Inflammatory macrophage treated with lipopolysaccharide for 1 hour (primary cell): Measurements from ENCODE around the gene MAMDC2.

Source experiments
- DNase-seq, 2 donors: peaks; one replicate each; pipeline ENCODE4 v3.0.0-alpha.2; 2020 to 2022

Gene MAMDC2

DNA sequence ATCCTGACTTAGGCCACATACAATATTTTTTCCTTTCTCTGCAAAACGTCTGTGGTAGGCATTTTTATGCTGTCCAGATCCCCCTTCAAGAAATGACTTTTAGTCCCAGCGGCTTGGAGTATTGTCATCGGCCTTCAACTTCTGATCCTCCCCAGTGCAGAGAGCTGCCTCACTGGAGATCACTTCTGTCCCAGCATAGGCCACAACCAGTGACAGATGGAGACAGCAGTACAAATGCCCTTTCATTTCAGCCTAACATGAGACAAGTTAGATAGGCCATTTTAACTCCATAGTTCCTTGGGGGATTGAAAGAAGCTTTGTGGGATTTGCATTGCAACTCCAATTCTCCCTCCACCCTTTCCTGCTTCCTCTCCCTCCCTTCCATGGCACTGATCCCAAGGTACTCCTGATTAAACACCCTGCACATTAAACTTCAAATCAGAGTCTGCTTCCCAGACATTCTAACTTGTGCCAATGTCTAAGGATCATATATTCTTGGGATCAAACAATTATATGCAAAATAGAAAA is 3.2 kb upstream of the MAMDC2 start:
- DNase-seq = no peak

- no peak for DNase-seq
Measured at GRCh38 chr9:70042461-70043215, 1.0 kb upstream of the MAMDC2 start.

- no peak for DNase-seq
Measured at GRCh38 chr9:70043285-70043684, 363 bp upstream of the MAMDC2 start.

GRCh38 chr9:70044490-70045307 is 1.1 kb downstream of the MAMDC2 start:
- no peak for DNase-seq

GRCh38 chr9:70045452-70045851 is 1.8 kb downstream of the MAMDC2 start:
- DNase-seq = no peak

DNA sequence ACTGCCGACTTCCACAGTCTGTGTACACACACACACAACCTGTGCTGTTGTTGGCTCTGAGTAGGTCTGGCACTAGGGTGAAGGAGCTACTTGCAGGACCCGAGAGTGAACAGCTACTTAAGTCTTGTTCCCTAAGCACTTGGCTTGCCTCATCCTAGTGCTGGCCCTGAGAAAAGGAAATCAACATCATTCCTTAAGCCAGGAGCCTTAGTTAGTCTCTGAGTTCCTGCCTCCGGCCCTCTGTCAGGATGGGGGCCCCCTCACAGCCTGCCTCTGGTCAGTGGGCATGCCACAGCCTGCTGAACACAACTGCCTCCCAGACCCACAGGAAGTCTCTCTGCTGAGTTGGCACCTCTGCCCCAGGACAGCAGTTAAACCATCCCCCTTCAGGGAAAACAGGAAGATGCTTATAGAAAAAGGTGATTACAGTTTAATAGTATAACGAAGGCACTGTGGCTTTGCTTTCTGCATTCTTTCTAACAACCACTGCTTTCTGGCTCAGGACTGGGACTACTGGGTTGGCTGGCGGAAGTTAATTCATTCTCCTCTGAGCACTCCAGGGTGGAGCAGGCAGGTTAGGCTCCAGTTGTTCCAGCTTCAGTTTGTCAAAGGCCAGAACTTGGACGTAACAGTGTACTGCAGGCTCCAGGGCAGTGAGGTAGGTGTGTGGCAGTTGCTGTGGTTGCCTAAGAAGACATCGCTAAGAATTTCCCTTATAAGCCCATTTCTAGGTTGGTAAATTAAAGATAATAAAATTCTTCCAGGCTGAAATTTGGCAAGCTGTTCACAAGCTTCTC is 2.8 kb downstream of the MAMDC2 start:
- DNase-seq = no peak

- no peak for DNase-seq
Measured at GRCh38 chr9:70049236-70049635, 5.6 kb downstream of the MAMDC2 start.

- DNase-seq = no peak
Measured at GRCh38 chr9:70049672-70050271, 6.1 kb downstream of the MAMDC2 start.

- no peak for DNase-seq
Measured at GRCh38 chr9:70052768-70053167, 9.1 kb downstream of the MAMDC2 start.

DNA sequence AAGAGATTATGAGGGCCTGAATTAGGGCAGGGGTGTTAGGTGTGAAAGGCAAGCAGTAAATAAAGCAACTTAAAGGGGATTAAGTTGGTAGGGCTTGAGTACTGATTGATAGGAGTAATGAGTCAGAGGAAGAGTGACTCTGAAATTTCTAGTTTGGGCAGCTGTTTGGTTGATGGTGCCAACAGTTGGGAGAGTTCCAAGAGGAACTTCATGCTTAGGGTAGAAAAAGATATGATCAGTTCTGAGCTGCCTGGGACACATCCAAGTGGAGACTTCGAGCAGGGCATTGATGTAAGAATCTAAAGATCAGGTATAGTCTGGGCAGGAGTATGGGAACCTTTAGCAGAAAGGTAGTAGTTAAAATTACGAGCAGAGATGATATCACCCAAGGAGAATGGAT is 10.2 kb downstream of the MAMDC2 start:
- peak in 1 of 2 donors; percentile 5 for DNase-seq

GRCh38 chr9:70054521-70054920 is 10.9 kb downstream of the MAMDC2 start:
- DNase-seq = no peak

DNA sequence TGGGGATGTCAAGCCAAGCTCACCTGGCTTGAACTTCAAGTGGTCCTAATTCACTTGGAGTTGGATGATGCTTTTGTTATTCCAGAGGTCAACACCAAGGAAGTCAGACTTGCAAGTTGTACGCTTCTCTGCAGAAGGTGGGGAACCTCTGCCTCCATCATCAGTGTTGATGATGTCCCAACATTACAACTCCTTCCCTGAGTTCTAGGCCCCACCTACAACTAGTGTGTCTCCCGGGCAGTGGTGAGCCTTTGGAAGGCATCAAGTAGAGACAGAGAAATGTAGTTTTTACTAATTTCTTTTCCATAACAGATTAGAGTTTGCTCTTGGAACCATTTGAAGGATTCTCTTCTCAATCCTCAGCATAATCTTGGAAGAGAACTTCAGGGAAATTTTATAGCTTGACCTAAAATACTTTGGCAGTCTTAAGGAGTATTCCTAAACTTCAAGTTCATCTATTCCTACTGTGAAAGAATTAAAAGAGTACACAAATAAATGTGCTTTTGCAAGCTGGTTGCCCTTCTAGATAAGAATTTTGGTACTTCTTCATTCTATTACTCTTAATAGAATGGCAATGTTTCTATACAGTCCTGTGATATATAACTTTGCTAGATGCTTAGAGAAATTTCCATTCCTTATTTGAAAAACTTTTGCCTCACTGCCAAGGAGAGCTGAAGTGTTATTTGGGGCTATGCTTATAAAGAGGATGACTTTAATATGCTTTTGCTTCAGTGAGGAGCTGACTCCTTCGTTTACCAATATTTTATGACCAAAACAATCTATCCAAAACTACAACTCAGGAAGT is 12.0 kb downstream of the MAMDC2 start:
- no peak for DNase-seq

GRCh38 chr9:70056211-70056944 is 12.7 kb downstream of the MAMDC2 start:
- DNase-seq = no peak

DNA sequence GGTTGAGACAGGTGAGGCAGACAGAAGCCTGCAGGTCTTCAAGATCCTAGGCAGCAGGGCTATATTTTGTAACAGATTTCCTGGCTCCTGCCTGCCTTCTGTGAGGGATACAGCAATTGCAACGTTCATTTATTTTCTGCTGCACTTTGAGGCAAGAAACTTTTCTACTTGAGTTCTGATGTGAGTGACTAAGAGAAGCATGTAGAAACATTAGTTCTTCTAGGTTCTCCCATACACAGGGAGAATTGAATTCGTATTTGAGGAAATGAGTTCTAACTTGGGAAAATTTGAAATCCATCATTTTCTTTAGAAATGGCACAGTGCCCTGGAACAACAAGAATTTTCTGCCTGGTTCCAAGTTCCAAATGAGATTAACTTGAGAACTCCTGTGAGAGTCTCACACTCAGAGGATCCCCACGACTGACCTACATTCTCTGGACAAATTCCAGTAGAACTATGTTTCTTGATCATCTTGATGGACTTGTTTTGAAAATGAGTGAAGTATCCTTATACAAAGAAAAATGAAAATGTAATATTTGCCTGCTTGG is 15.0 kb downstream of the MAMDC2 start:
- DNase-seq = no peak

- no peak for DNase-seq
Measured at GRCh38 chr9:70060148-70060882, 16.7 kb downstream of the MAMDC2 start.

DNA sequence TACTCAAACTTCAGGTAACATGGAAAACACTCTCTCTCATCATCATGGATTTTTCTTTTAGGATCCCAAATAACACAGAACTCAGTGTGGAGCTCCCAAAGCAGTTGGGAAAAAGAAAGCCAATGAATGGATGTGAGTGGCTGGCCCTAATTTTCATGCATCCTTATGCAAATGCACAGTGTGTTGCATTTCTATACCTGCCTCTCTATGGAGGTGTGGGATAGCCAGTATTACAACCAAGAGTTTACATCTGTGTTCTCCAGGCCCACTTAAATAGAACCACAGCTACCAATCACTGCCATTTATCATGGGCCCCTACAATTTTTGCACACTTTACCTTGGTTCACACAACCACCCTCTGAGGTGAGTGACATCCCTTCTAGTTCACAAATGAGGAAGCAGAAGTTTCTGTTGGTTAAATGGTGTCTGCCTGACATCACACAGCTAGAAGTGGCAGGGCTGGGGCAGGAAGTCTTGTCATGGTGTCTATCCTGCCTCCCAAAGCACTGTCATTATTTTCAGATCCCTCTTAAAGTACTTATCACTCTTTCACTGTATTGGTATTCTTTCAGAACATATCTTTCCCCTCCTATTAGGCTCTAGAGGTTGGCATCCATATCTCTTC is 17.3 kb downstream of the MAMDC2 start:
- no peak for DNase-seq

- no peak for DNase-seq
Measured at GRCh38 chr9:70061776-70062175, 18.1 kb downstream of the MAMDC2 start.

GRCh38 chr9:70064496-70064895 is 20.8 kb downstream of the MAMDC2 start:
- no peak for DNase-seq

GRCh38 chr9:70065572-70065971 is 21.9 kb downstream of the MAMDC2 start:
- no peak for DNase-seq

DNA sequence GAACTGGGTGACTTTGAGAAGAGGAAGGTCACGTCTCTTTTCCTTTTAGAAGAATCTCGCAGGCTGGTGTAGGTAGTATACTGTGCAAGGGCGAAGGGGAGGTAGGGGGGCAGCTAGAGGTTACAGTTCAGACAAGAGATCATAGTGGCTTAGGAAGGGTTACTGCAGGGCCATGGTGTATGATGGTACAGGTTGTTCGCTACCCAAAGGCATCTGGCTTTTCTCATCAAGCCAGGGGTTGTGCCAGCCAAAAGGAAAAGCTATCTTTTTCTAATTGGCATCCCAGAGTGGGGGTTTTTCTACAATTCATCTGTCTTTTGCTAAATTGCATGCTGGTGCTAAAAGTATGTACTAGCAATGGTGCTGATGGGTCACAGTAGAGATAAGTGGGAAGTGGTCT is 22.8 kb downstream of the MAMDC2 start:
- no peak for DNase-seq
